RCC 7860 (cell line): Measurements from ENCODE around the gene CCDC178.
"Not testable (repeated sequence)": the region's sequence is repeated elsewhere in the genome, so short reads cannot be mapped to it uniquely, and the experiment has no call there.

ENCODE experiments used
- DNase-seq: peaks from one replicate; pipeline ENCODE4 v3.0.0-alpha.2; 2015; ENCODE audit warnings: low spot score
- FAIRE-seq: peaks from 2 replicates; lab custom pipeline; 2012; peaks lifted over from hg19 to GRCh38; lab: Jason Lieb, UNC

The CCDC178 gene

GRCh38 chr18:33355756-33356155, 84.8 kb downstream of the CCDC178 start:
- no peak for FAIRE-seq

GRCh38 chr18:33355263-33355662, 85.3 kb downstream of the CCDC178 start:
- FAIRE-seq: no peak
- DNase-seq: no peak

More at GRCh38 chr18:33355756-33356155, 84.8 kb downstream of the CCDC178 start:
- no peak for DNase-seq

- no peak for DNase-seq
- FAIRE-seq: no peak
Measured at GRCh38 chr18:33350256-33350655, 90.3 kb downstream of the CCDC178 start.

GRCh38 chr18:33339733-33340132, 100.8 kb downstream of the CCDC178 start:
- DNase-seq, FAIRE-seq: not testable (repeated sequence)

GRCh38 chr18:33334781-33335180, 105.7 kb downstream of the CCDC178 start:
- no peak for DNase-seq
- no peak for FAIRE-seq

- no peak for FAIRE-seq
- DNase-seq: no peak
Measured at GRCh38 chr18:33330711-33331110, 109.8 kb downstream of the CCDC178 start.

GRCh38 chr18:33326975-33327374, 113.5 kb downstream of the CCDC178 start:
- DNase-seq (no peak), FAIRE-seq (no peak)

- no peak for FAIRE-seq
Measured at GRCh38 chr18:33317640-33318039, 122.9 kb downstream of the CCDC178 start.

GRCh38 chr18:33316146-33316587, 124.4 kb downstream of the CCDC178 start:
- DNase-seq (no peak), FAIRE-seq (no peak)

More at GRCh38 chr18:33317640-33318039, 122.9 kb downstream of the CCDC178 start:
- DNase-seq: no peak

GRCh38 chr18:33307520-33307919, 133.0 kb downstream of the CCDC178 start:
- no peak for DNase-seq
- FAIRE-seq: no peak

- DNase-seq: no peak
- FAIRE-seq: no peak
Measured at GRCh38 chr18:33304277-33304676, 136.2 kb downstream of the CCDC178 start.

GRCh38 chr18:33291539-33291938, 149.0 kb downstream of the CCDC178 start:
- FAIRE-seq (no peak), DNase-seq (no peak)

GRCh38 chr18:33288082-33288716, 152.3 kb downstream of the CCDC178 start:
- no peak for FAIRE-seq
- no peak for DNase-seq

- DNase-seq (no peak), FAIRE-seq (no peak)
Measured at GRCh38 chr18:33282709-33283333, 157.7 kb downstream of the CCDC178 start.

GRCh38 chr18:33282142-33282541, 158.4 kb downstream of the CCDC178 start:
- FAIRE-seq (no peak), DNase-seq (no peak)

GRCh38 chr18:33277431-33277830, 163.1 kb downstream of the CCDC178 start:
- FAIRE-seq: no peak

GRCh38 chr18:33275843-33276242, 164.7 kb downstream of the CCDC178 start:
- DNase-seq (no peak), FAIRE-seq (no peak)

More at GRCh38 chr18:33277431-33277830, 163.1 kb downstream of the CCDC178 start:
- DNase-seq: no peak

GRCh38 chr18:33270297-33270696, 170.2 kb downstream of the CCDC178 start:
- FAIRE-seq (no peak), DNase-seq (no peak)

- FAIRE-seq (no peak), DNase-seq (no peak)
Measured at GRCh38 chr18:33269223-33269622, 171.3 kb downstream of the CCDC178 start.

GRCh38 chr18:33264566-33264965, 176.0 kb downstream of the CCDC178 start:
- no peak for DNase-seq
- FAIRE-seq: no peak

GRCh38 chr18:33239298-33239697, 201.2 kb downstream of the CCDC178 start:
- DNase-seq: no peak
- FAIRE-seq: no peak

GRCh38 chr18:33232318-33232626, 208.2 kb downstream of the CCDC178 start:
- DNase-seq (no peak), FAIRE-seq (no peak)
